HTERT RPE-1 (cell line): ENCODE measurements around the gene XIRP1.
"Not testable (repeated sequence)": the region's sequence is repeated elsewhere in the genome, so short reads cannot be mapped to it uniquely, and the experiment has no call there.

Source experiments
- in situ Hi-C: fragments of 300-500 bp; cut with MboI; formaldehyde crosslinking; loops from 4 replicates; pipeline ENCODE4 v1.14.3; 2020; ENCODE audit warnings: low sequenced_read_pairs

The XIRP1 gene

GRCh38 chr3:39186692-39187151, 5.7 kb downstream of the XIRP1 start:
- in situ Hi-C loops = no loop called here

- in situ Hi-C loops = no loop called here
Measured at GRCh38 chr3:39185959-39186691, 6.3 kb downstream of the XIRP1 start.

GRCh38 chr3:39185326-39185958, 7.0 kb downstream of the XIRP1 start:
- in situ Hi-C loops = no loop called here

GRCh38 chr3:39184968-39185285, 7.5 kb downstream of the XIRP1 start:
- in situ Hi-C loops = no loop called here

- in situ Hi-C loops = no loop called here
Measured at GRCh38 chr3:39184081-39184967, 8.1 kb downstream of the XIRP1 start.

GRCh38 chr3:39183211-39184080, 8.9 kb downstream of the XIRP1 start:
- in situ Hi-C loops = no loop called here

GRCh38 chr3:39181408-39182335, 10.7 kb downstream of the XIRP1 start:
- in situ Hi-C loops = no loop called here

- in situ Hi-C loops = no loop called here
Measured at GRCh38 chr3:39180546-39181346, 11.6 kb downstream of the XIRP1 start.

- in situ Hi-C loops = no loop called here
Measured at GRCh38 chr3:39180183-39180545, 12.2 kb downstream of the XIRP1 start.

GRCh38 chr3:39178553-39178952, 13.8 kb downstream of the XIRP1 start:
- in situ Hi-C loops = no loop called here

GRCh38 chr3:39177708-39178332, 14.6 kb downstream of the XIRP1 start:
- in situ Hi-C loops = no loop called here

GRCh38 chr3:39176025-39176714, 16.2 kb downstream of the XIRP1 start:
- in situ Hi-C loops = no loop called here

GRCh38 chr3:39173318-39174125, 18.9 kb downstream of the XIRP1 start:
- in situ Hi-C loops = no loop called here

GRCh38 chr3:39171860-39172259, 20.5 kb downstream of the XIRP1 start:
- in situ Hi-C loops = no loop called here

- in situ Hi-C loops = not testable (repeated sequence)
Measured at GRCh38 chr3:39170877-39171276, 21.5 kb downstream of the XIRP1 start.

- in situ Hi-C loops = no loop called here
Measured at GRCh38 chr3:39170461-39170860, 21.9 kb downstream of the XIRP1 start.

GRCh38 chr3:39169712-39170111, 22.7 kb downstream of the XIRP1 start:
- in situ Hi-C loops = no loop called here
